Measurements from ENCODE around the gene ATP11A. TPM values are rescaled to one million over a fixed set of nuclear protein-coding genes. Genes with fewer than 3 reads are reported as not detected.

The ATP11A gene
- total RNA-seq, 1 experiment from 2014 or later: 8.7 TPM

GRCh38 chr13:112679381-112679780, 10.5 kb upstream of the ATP11A start:
- intact Hi-C loops (cut with micrococcal nuclease): no loop called here
- Histone ChIP-seq H3K9me3 (ENCODE audit: low read length) (no peaks in the 10 kb centered on the region), H3K27ac (ENCODE audit: low read length) (no peak overlapping the region), H3K27me3 (ENCODE audit: low read length) (no peaks in the 10 kb centered on the region), H3K4me3 (ENCODE audit: low read length) (no peak overlapping the region), H3K4me1 (ENCODE audit: insufficient read depth, low read length) (no peaks in the 10 kb centered on the region), H3K4me2 (ENCODE audit: low read length) (no peak overlapping the region), H3F3A (ENCODE audit: low read length, unreplicated experiment) (no peaks in the 10 kb centered on the region), H3K9me2 (replicated peaks; ENCODE audit: low read length) (no peaks in the 10 kb centered on the region), H4K20me1 (ENCODE audit: low read length) (no peaks in the 10 kb centered on the region), H3K36me3 (ENCODE audit: low read depth, low read length) (no peaks in the 10 kb centered on the region), H2AFZ (ENCODE audit: low read length) (no peak overlapping the region), H3K79me2 (ENCODE audit: low read length) (no peaks in the 10 kb centered on the region), H3K9ac (ENCODE audit: low read length) (no peak overlapping the region)
- no TSS peak for BruUV-seq (replicated peaks)
- POLR2A ChIA-PET (ENCODE audit: unreplicated experiment): no interaction called here
- TF ChIP-seq EZH2 (IDR thresholded peaks at IDR 0.05; ENCODE audit: low read length, unreplicated experiment): no peak
- no peak for TF ChIP-seq EZH2phosphoT487 (IDR thresholded peaks at IDR 0.05; ENCODE audit: borderline replicate concordance, low read length)
- no peak for TF ChIP-seq CTCF (conservative IDR thresholded peaks at IDR 0.05; ENCODE audit: low read depth, low read length)
- CTCF ChIA-PET: no interaction called here
- no peak for DNase-seq
- ATAC-seq: no peak

GRCh38 chr13:112679932-112680677, 9.7 kb upstream of the ATP11A start:
- Histone ChIP-seq H3K79me2 (ENCODE audit: low read length) (no peaks in the 10 kb centered on the region), H3K9me2 (replicated peaks; ENCODE audit: low read length) (no peaks in the 10 kb centered on the region), H3K9me3 (ENCODE audit: low read length) (no peaks in the 10 kb centered on the region), H3K4me2 (ENCODE audit: low read length) (no peak overlapping the region), H3K27ac (ENCODE audit: low read length) (no peak overlapping the region), H2AFZ (ENCODE audit: low read length) (no peak overlapping the region), H3K4me3 (ENCODE audit: low read length) (no peak overlapping the region), H3K36me3 (ENCODE audit: low read depth, low read length) (no peaks in the 10 kb centered on the region), H3K9ac (ENCODE audit: low read length) (no peak overlapping the region), H4K20me1 (ENCODE audit: low read length) (no peaks in the 10 kb centered on the region), H3K4me1 (ENCODE audit: insufficient read depth, low read length) (no peaks in the 10 kb centered on the region), H3F3A (ENCODE audit: low read length, unreplicated experiment) (no peaks in the 10 kb centered on the region), H3K27me3 (ENCODE audit: low read length) (no peaks in the 10 kb centered on the region)
- ChIA-PET CTCF (no interaction called here), POLR2A (ENCODE audit: unreplicated experiment) (no interaction called here)
- intact Hi-C loops (cut with micrococcal nuclease): no loop called here
- DNase-seq: no peak
- BruUV-seq (replicated peaks): no TSS peak
- no peak for ATAC-seq
- TF ChIP-seq CTCF (conservative IDR thresholded peaks at IDR 0.05; ENCODE audit: low read depth, low read length) (no peak), EZH2phosphoT487 (IDR thresholded peaks at IDR 0.05; ENCODE audit: borderline replicate concordance, low read length) (no peak), EZH2 (IDR thresholded peaks at IDR 0.05; ENCODE audit: low read length, unreplicated experiment) (no peak)

- Histone ChIP-seq H3K27me3 (ENCODE audit: low read length) (no peaks in the 10 kb centered on the region), H3K4me1 (ENCODE audit: insufficient read depth, low read length) (no peaks in the 10 kb centered on the region), H4K20me1 (ENCODE audit: low read length) (no peaks in the 10 kb centered on the region), H3K9me3 (ENCODE audit: low read length) (no peaks in the 10 kb centered on the region), H2AFZ (ENCODE audit: low read length) (no peak overlapping the region), H3K9me2 (replicated peaks; ENCODE audit: low read length) (no peaks in the 10 kb centered on the region), H3K79me2 (ENCODE audit: low read length) (no peaks in the 10 kb centered on the region), H3K27ac (ENCODE audit: low read length) (no peak overlapping the region), H3K4me2 (ENCODE audit: low read length) (no peak overlapping the region), H3K9ac (ENCODE audit: low read length) (no peak overlapping the region), H3K36me3 (ENCODE audit: low read depth, low read length) (no peaks in the 10 kb centered on the region), H3K4me3 (ENCODE audit: low read length) (no peak overlapping the region), H3F3A (ENCODE audit: low read length, unreplicated experiment) (no peaks in the 10 kb centered on the region)
- DNase-seq (no peak), ATAC-seq (no peak)
- ChIA-PET CTCF (no interaction called here), POLR2A (ENCODE audit: unreplicated experiment) (no interaction called here)
- intact Hi-C loops (cut with micrococcal nuclease): no loop called here
- no TSS peak for BruUV-seq (replicated peaks)
- TF ChIP-seq EZH2phosphoT487 (IDR thresholded peaks at IDR 0.05; ENCODE audit: borderline replicate concordance, low read length): no peak
These were observed 9.0 kb upstream of the ATP11A start for GRCh38 chr13:112680741-112681360.
